Measurements from ENCODE around the gene ALDH3B1.
A peak's percentile ranks its signal among the peaks of the same experiment; 100 is the strongest.

Gene ALDH3B1

GRCh38 chr11:67997475-67997921 lies 12.6 kb upstream of the ALDH3B1 start:
- DNase-seq (ENCODE audit: low read depth) = no peak

DNA sequence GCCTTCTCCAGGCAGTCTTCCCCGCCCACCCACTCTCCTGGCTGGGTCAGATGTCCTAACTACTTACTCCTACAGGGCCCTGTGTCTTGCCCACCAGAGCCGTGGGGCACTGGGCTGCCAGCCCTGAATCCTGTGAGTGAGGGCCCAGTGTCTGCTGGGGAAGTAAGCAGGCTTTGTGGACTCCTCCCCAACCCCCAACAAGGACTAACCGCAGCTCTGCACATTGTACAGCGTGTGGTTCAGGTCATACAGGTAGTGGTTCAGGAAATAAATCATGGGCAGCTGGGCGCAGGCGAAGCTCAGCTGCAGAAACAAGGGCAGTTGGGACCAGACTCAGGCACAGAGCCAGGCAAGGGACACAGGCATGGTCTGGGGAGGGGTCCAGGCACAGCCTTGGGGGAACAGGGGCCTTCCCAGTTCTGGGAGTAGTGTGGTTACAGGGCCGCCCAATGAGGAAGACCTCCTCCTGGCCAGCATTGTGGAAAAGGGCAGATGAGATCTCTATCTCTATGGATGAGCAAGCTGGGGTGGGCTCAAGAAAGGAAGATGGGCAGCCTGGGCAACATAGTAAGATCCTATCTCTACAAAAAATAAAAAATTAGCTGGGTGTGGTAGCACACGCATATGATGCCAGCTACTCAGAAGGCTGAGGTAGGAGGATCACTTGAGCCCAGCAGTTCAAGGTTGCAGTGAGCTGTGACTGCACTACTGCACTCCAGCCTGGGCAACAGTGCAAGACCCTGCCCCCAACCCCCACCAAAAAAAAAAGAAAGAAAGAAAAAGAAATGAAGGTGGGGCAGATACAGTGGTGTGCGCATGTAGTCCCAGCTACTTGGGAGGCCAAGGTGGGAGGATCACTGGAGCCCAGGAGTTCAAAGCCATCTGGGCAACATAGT lies 11.7 kb upstream of the ALDH3B1 start:
- DNase-seq (ENCODE audit: low read depth) = no peak

DNA sequence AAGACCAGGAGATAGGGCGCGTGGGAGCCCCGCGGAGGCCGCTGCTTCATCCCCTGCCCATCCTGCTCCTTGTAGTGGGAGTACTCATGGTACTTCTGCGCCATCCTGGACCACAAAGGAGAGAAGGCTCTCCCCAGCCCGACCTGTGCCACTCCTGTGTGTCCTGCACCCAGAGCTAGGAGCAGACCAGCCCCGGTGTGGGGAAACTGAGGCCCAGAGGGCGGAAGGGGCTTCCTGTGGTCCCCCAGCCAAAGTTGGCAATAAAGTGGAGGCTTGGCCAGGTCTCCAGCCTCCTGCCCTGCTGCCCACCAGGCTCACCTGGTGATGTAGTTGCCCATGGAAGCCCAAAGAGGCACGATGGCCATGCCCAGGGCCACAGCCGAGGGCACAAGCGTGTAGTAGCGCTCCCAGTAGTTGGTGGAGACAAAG lies 10.9 kb upstream of the ALDH3B1 start:
- DNase-seq (ENCODE audit: low read depth) = no peak

- DNase-seq (ENCODE audit: low read depth) = no peak
These were observed 10.4 kb upstream of the ALDH3B1 start for GRCh38 chr11:67999704-68000103.

- DNase-seq (ENCODE audit: low read depth) = no peak
These were observed 7.6 kb upstream of the ALDH3B1 start for GRCh38 chr11:68002575-68002937.

GRCh38 chr11:68002938-68003845 lies 6.9 kb upstream of the ALDH3B1 start:
- DNase-seq (ENCODE audit: low read depth) = no peak

GRCh38 chr11:68003846-68004550 lies 6.1 kb upstream of the ALDH3B1 start, which contains the start of gene UNC93B1:
Gene UNC93B1 (minus strand): TSS chr11:68004097. CDS start chr11:68004043, 54 bp downstream.
- DNase-seq (ENCODE audit: low read depth) = peak; percentile 74

GRCh38 chr11:68004551-68005335 lies 5.4 kb upstream of the ALDH3B1 start:
- no peak for DNase-seq (ENCODE audit: low read depth)

- DNase-seq (ENCODE audit: low read depth) = no peak
These were observed 3.4 kb upstream of the ALDH3B1 start for GRCh38 chr11:68006606-68007166.

GRCh38 chr11:68007498-68008380 lies 2.4 kb upstream of the ALDH3B1 start:
- DNase-seq (ENCODE audit: low read depth) = no peak

GRCh38 chr11:68008381-68009337 lies 1.5 kb upstream of the ALDH3B1 start:
- DNase-seq (ENCODE audit: low read depth) = no peak

- no peak for DNase-seq (ENCODE audit: low read depth)
These were observed 587 bp upstream of the ALDH3B1 start for GRCh38 chr11:68009391-68010089.

GRCh38 chr11:68011051-68011943 lies 1.2 kb downstream of the ALDH3B1 start:
- no peak for DNase-seq (ENCODE audit: low read depth)

DNA sequence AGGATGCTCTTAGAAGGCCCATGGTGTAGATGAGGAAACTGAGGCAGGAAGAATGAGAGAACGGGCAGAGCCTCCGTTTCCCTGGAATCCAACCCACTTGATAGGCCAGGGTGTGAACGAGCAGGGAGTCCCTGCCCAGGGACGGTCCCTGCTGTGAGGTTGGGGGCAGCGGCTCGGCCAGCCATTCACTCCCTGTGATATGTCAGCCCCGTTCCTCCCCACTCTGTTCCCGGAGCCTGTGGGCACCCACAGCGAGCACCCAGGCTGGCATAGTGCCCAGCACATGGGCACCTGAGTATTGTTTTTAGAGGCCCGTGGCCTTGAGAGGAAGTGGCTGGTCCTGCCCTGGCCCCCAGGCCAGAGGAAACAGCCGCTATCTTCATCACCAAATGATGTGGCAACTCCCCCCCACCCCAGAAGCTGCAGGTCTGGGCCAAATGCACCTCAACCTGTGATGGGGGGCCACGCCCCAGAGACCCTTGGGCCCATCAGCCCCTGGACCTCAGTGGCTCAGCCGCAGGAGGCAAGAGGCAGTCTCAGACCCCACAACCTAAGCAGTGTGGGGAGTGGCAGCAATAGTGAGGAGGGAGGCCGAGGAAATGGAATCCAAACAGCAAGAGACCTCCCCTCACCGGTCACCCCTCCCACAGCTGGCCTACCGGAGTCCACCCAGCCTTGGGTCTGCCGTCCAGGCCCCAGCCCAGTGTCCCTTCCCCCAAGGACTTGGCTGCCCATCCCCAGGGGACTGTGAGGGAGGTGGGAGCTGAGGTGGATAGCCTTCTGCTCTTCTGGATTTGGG lies 2.1 kb downstream of the ALDH3B1 start:
- no peak for DNase-seq (ENCODE audit: low read depth)

DNA sequence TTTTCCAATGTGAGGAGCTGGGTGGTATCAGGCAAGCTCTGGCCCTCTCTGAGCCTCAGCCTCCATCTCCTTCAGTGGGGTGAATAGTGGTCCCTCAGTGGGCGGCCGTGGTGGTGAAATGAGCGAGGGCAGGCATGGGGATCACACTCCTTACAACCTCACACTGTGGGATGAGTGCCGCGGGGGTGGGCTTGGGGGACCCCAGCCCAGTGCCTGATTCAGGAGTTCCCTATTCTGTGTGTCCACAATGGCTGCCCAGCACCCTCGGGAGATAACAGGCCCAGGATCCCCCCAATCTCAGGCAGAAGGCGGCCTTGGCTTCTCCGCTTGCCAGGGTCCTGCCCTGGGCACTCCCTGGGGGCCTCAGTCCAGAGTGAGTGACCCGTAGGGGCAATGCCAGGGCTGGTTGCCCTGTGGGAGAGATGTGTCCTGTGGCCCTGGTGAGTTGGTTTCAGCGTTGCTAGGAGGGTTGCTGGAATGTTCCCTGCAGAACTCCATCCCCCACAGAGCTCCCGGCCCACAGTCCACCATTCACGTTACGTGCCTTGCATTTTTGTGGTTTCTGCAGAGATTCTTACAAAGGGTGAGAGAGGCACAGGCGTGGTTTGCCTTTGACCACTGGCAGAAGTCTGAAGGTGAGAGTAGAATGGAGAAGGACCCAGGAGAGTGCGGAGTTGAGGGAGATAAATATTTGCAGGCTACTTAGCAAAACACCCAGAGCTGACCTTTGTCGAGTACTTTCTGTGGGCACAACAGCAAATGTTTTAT lies 2.9 kb downstream of the ALDH3B1 start:
- DNase-seq (ENCODE audit: low read depth) = no peak
